ENCODE measurements around the gene SLC4A5. TPM values are rescaled to one million over a fixed set of nuclear protein-coding genes. Genes with fewer than 3 reads are reported as not detected.

The SLC4A5 gene
- total RNA-seq (2022; extraction: Qiagen RNA extraction) = 0.24 to 0.63 TPM (median 0.42 TPM) in 5 replicates

DNA sequence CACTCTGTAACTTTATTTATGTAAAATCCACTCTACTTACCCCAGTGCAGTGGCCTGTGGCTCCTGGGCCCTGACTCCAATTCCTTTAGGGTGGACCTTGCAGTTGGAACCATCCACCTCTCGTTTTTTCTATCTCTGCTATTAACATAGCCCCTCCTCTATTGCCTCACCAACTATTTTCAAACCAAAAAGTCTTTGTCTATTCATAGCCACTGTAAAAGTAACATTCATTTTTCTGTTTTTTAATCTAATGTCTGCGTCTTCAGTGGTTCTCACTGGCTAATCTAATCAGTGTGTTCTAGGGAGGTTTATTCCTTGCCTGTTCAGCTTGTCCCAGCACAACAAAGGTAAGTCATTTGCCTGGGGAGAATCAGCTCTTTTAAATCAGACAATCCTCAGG, at the start of gene SLC4A5:
SLC4A5 (minus strand) TSS at position 101 of the 400 bp plus-strand sequence. CDS start 28,393 bp downstream, outside the sequence.

DNA sequence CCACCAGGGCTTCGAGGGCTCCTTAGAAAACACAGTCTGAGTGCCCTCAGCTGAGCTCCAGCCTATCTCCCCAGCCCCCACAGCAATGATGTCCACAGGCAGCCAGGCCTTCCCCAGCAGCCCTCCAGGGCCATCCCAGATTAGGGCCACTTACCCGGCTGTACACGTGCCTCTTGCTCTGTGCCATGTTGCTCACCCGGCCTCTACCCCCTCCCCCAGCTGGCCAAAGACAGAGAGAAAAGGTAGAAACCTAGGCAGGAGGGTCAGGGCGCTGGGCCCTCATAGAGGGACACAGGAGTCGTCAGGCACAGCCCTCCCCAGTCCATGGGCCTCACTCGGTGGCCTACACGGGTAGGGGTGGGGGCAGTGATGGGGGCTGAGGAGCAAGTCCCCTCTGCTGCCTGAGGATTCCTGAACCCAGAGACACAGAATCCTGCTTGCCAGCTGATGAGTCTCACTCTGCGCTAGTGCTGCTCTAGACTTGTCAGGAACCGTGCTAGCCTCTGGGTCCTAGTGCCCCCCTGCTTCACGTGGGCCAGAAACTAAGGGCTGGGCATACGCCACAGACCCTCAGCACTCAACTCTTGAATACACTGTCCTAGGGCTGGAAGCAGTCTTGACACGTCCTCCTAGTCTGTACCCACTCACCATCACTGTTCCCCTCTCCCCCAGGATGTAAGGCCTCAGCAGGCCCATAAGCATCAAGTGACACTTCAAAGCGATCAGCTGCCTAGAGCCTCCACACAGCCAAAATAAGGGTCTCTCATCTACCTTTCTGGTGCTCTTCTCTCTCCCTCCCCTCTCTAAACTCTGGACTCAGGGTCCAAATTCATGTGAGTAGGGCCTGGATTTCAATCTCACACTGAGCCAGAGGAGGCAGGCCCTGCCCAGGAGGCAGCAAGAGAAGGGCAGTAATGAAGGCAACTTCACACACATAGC, 36.9 kb upstream of the SLC4A5 start, which contains the start of gene DCTN1:
DCTN1 (minus strand) TSS at position 461 of the 939 bp plus-strand sequence; CDS start at position 187, 274 bp downstream.

GRCh38 chr2:74198461-74199274, 144.5 kb downstream of the SLC4A5 start, which contains the start of gene MTHFD2:
Gene MTHFD2, plus strand, starts transcription at chr2:74198615. Its CDS starts 27 bp downstream, at chr2:74198642.

GRCh38 chr2:74178211-74179062, 164.8 kb downstream of the SLC4A5 start, which contains the start of gene MOB1A:
Gene MOB1A, minus strand, starts transcription at chr2:74178879. Its CDS starts 205 bp downstream, at chr2:74178674.

Other genes with a start within 250 kb of the SLC4A5 start
- 121 to 144 TPM (median 132 TPM) in 5 replicates for gene BOLA3, start 195.5 kb downstream of the SLC4A5 start, total RNA-seq (2022; extraction: Qiagen RNA extraction)
- gene MOB1A, start 164.5 kb downstream of the SLC4A5 start, total RNA-seq (2022; extraction: Qiagen RNA extraction) = 73.4 to 87.8 TPM (median 79.9 TPM) in 5 replicates
- 149 to 173 TPM (median 158 TPM) in 5 replicates for gene MTHFD2, start 144.8 kb downstream of the SLC4A5 start, total RNA-seq (2022; extraction: Qiagen RNA extraction)
- gene DCTN1, start 36.9 kb upstream of the SLC4A5 start, total RNA-seq (2022; extraction: Qiagen RNA extraction) = 102 to 155 TPM (median 147 TPM) in 5 replicates
- 2.5 to 4.0 TPM (median 3.3 TPM) in 5 replicates for gene C2orf81, start 78.2 kb upstream of the SLC4A5 start, total RNA-seq (2022; extraction: Qiagen RNA extraction)
- 71.7 to 93.6 TPM (median 91.4 TPM) in 5 replicates for gene WDR54, start 78.3 kb upstream of the SLC4A5 start, total RNA-seq (2022; extraction: Qiagen RNA extraction)
- gene RTKN, start 98.5 kb upstream of the SLC4A5 start, total RNA-seq (2022; extraction: Qiagen RNA extraction) = 19.7 to 29.6 TPM (median 26.0 TPM) in 5 replicates
- 53.3 to 59.3 TPM (median 55.7 TPM) in 5 replicates for gene INO80B, start 111.7 kb upstream of the SLC4A5 start, total RNA-seq (2022; extraction: Qiagen RNA extraction)
- gene WBP1, start 115.0 kb upstream of the SLC4A5 start, total RNA-seq (2022; extraction: Qiagen RNA extraction) = 46.5 to 91.2 TPM (median 87.8 TPM) in 5 replicates
- 38.2 to 57.7 TPM (median 53.4 TPM) in 5 replicates for gene MOGS, start 122.0 kb upstream of the SLC4A5 start, total RNA-seq (2022; extraction: Qiagen RNA extraction)
- gene MRPL53, start 129.3 kb upstream of the SLC4A5 start, total RNA-seq (2022; extraction: Qiagen RNA extraction) = 94.6 to 158 TPM (median 138 TPM) in 5 replicates
- 10.8 to 16.9 TPM (median 15.4 TPM) in 5 replicates for gene CCDC142, start 139.6 kb upstream of the SLC4A5 start, total RNA-seq (2022; extraction: Qiagen RNA extraction)
- gene TTC31, start 139.7 kb upstream of the SLC4A5 start, total RNA-seq (2022; extraction: Qiagen RNA extraction) = 15.5 to 20.4 TPM (median 17.6 TPM) in 5 replicates
- 2.5 to 4.4 TPM (median 4.2 TPM) in 5 replicates for gene LBX2, start 156.2 kb upstream of the SLC4A5 start, total RNA-seq (2022; extraction: Qiagen RNA extraction)
- 31.7 to 39.8 TPM (median 34.6 TPM) in 5 replicates for gene PCGF1, start 164.3 kb upstream of the SLC4A5 start, total RNA-seq (2022; extraction: Qiagen RNA extraction)
- gene TLX2, start 171.0 kb upstream of the SLC4A5 start, total RNA-seq (2022; extraction: Qiagen RNA extraction) = 0.16 to 0.44 TPM (median 0.27 TPM) in 5 replicates
- 0.06 to 0.16 TPM (median 0.12 TPM) in 5 replicates for gene DQX1, start 182.8 kb upstream of the SLC4A5 start, total RNA-seq (2022; extraction: Qiagen RNA extraction)
- gene AUP1, start 186.3 kb upstream of the SLC4A5 start, total RNA-seq (2022; extraction: Qiagen RNA extraction) = 187 to 255 TPM (median 247 TPM) in 5 replicates
- gene HTRA2, start 186.5 kb upstream of the SLC4A5 start, total RNA-seq (2022; extraction: Qiagen RNA extraction) = 34.7 to 45.7 TPM (median 41.8 TPM) in 5 replicates
- gene LOXL3, start 210.5 kb upstream of the SLC4A5 start, total RNA-seq (2022; extraction: Qiagen RNA extraction) = 0.22 to 0.37 TPM (median 0.33 TPM) in 5 replicates
- gene DOK1, start 211.3 kb upstream of the SLC4A5 start, total RNA-seq (2022; extraction: Qiagen RNA extraction) = 3.4 to 5.4 TPM (median 4.5 TPM) in 5 replicates